Activated T-cell treated with anti-CD3 and anti-CD28 coated beads for 48 hours (primary cell): ENCODE data around the gene NTSR2.
"Not testable (repeated sequence)": the region's sequence is repeated elsewhere in the genome, so short reads cannot be mapped to it uniquely, and the experiment has no call there.

Experiments used
- DNase-seq: peaks from one replicate; pipeline ENCODE4 v3.0.0-alpha.2; 2020; ENCODE audit warnings: low read depth

NTSR2 gene

GRCh38 chr2:11679486-11680181, 9.6 kb upstream of the NTSR2 start:
- no peak for DNase-seq

- DNase-seq: no peak
Measured at GRCh38 chr2:11679016-11679415, 9.0 kb upstream of the NTSR2 start.

GRCh38 chr2:11678306-11678960, 8.4 kb upstream of the NTSR2 start:
- no peak for DNase-seq

- DNase-seq: no peak
Measured at GRCh38 chr2:11677136-11678055, 7.4 kb upstream of the NTSR2 start.

- DNase-seq: no peak
Measured at GRCh38 chr2:11676640-11677039, 6.6 kb upstream of the NTSR2 start.

- DNase-seq: no peak
Measured at GRCh38 chr2:11675423-11676112, 5.6 kb upstream of the NTSR2 start.

GRCh38 chr2:11674983-11675382, 5.0 kb upstream of the NTSR2 start:
- DNase-seq: no peak

GRCh38 chr2:11672407-11672806, 2.4 kb upstream of the NTSR2 start:
- DNase-seq: no peak

GRCh38 chr2:11667866-11668637, 1.9 kb downstream of the NTSR2 start:
- no peak for DNase-seq

- DNase-seq: no peak
Measured at GRCh38 chr2:11667194-11667593, 2.8 kb downstream of the NTSR2 start.

GRCh38 chr2:11665510-11666362, 4.3 kb downstream of the NTSR2 start:
- no peak for DNase-seq

GRCh38 chr2:11665028-11665427, 5.0 kb downstream of the NTSR2 start:
- DNase-seq: no peak

GRCh38 chr2:11663427-11663826, 6.6 kb downstream of the NTSR2 start:
- no peak for DNase-seq

- no peak for DNase-seq
Measured at GRCh38 chr2:11662882-11663281, 7.1 kb downstream of the NTSR2 start.

- DNase-seq: no peak
Measured at GRCh38 chr2:11661891-11662435, 8.0 kb downstream of the NTSR2 start.

GRCh38 chr2:11660396-11660795, 9.6 kb downstream of the NTSR2 start:
- DNase-seq: not testable (repeated sequence)

- no peak for DNase-seq
Measured at GRCh38 chr2:11659851-11660250, 10.1 kb downstream of the NTSR2 start.

- DNase-seq: no peak
Measured at GRCh38 chr2:11659115-11659475, 10.9 kb downstream of the NTSR2 start.

- no peak for DNase-seq
Measured at GRCh38 chr2:11658208-11659114, 11.5 kb downstream of the NTSR2 start.
